Common myeloid progenitor, CD34-positive (primary cell): ENCODE measurements around the gene GM2A.

Experiments
- CTCF ChIA-PET: fragments of 350-600 bp; sonication (Branson Sonifier 250); formaldehyde crosslinking; loops from one replicate; lab custom pipeline; 2021; ENCODE audit warnings: antibody characterized with exemption; lab: Charles Lee
- POLR2A ChIA-PET: fragments of 350-600 bp; sonication (Branson Sonifier 250); formaldehyde crosslinking; loops from one replicate; lab custom pipeline; 2021; ENCODE audit warnings: antibody characterized with exemption; lab: Charles Lee
- DNase-seq, 3 donors: peaks; one replicate each; pipeline versions ENCODE4 v3.0.0 to v3.0.0-alpha.2; 2013
- H3K27ac ChIP-seq, 2 experiments: 1 replicate in 1 of 2; 2 replicates in 1 of 2; pipeline ENCODE4 v1.7.0; 2013; ENCODE audit warnings: inconsistent platforms in 2 of 2, low read length in 2 of 2, mild to moderate bottlenecking in 2 of 2, low read depth in 1 of 2, moderate library complexity in 1 of 2; ENCODE audit not compliant: severe bottlenecking in 2 of 2, insufficient read depth in 1 of 2, poor library complexity in 1 of 2
- H3K27me3 ChIP-seq, 5 experiments: replicated peaks in 2 of 5; 1 replicate in 3 of 5; 2 replicates in 2 of 5; pipeline versions ENCODE4 v1.6.1 to v1.7.0; 2013; ENCODE audit warnings: low read length in 4 of 5, mild to moderate bottlenecking in 2 of 5, moderate library complexity in 2 of 5, inconsistent platforms in 1 of 5; ENCODE audit not compliant: insufficient read depth in 5 of 5, control insufficient read depth in 4 of 5
- H3K36me3 ChIP-seq, 4 experiments: 1 replicate in 2 of 4; 2 replicates in 2 of 4; pipeline versions ENCODE4 v1.6.1 to v1.7.0; 2013; ENCODE audit warnings: low read length in 3 of 4, control low read depth in 1 of 4, mild to moderate bottlenecking in 1 of 4; ENCODE audit not compliant: control insufficient read depth in 4 of 4, insufficient read depth in 4 of 4
- H3K4me1 ChIP-seq, 4 experiments: 1 replicate in 3 of 4; 2 replicates in 1 of 4; pipeline versions ENCODE4 v1.6.1 to v1.7.1; 2013; ENCODE audit warnings: low read length in 3 of 4, mild to moderate bottlenecking in 3 of 4, control low read depth in 1 of 4, inconsistent platforms in 1 of 4, moderate library complexity in 1 of 4; ENCODE audit not compliant: control insufficient read depth in 4 of 4, insufficient read depth in 4 of 4; ENCODE audit errors: control extremely low read depth in 1 of 4
- H3K4me3 ChIP-seq, 7 experiments: 1 replicate in 4 of 7; 2 replicates in 3 of 7; pipeline versions ENCODE4 v1.5.1 to v1.7.0; 2013; ENCODE audit warnings: mild to moderate bottlenecking in 7 of 7, low read length in 6 of 7, moderate library complexity in 6 of 7, inconsistent platforms in 2 of 7, low read depth in 2 of 7, control low read depth in 1 of 7; ENCODE audit not compliant: insufficient read depth in 4 of 7, control insufficient read depth in 1 of 7; ENCODE audit errors: extremely low read depth in 1 of 7
- H3K9me3 ChIP-seq, 5 experiments: 1 replicate in 4 of 5; 2 replicates in 1 of 5; pipeline versions ENCODE4 v1.6.1 to v1.7.1; 2013; ENCODE audit warnings: low read length in 4 of 5, mild to moderate bottlenecking in 2 of 5, inconsistent platforms in 1 of 5, low read depth in 1 of 5, moderate library complexity in 1 of 5; ENCODE audit not compliant: control insufficient read depth in 4 of 5, insufficient read depth in 2 of 5; ENCODE audit errors: control extremely low read depth in 1 of 5
- WGBS: methylation state at CpG from one replicate; pipeline ENCODE4 v1.1.5; 2013; ENCODE audit not compliant: insufficient coverage; 5-methylcytosine and 5-hydroxymethylcytosine counted together

GM2A gene

DNA sequence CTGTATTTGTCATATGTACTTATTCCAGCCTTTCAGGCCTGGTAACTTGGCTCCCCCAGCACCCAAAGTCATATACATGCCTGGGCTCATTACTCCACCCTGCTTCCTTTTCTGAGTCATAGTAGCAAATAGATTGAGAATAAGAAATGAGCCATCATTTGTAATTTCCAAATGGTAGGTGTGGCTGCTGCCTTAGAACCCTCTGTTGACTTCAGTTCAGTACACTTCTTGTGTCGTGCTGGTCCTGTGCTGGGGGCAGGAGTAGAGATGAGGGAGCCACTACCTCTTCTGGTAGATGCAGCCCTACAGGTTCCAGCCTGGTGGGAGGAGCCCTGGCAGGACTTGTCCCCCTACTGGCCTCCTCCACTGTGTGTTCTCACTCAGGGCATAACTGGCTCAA, 11.1 kb downstream of the GM2A start:
- H3K9me3 ChIP-seq: no peaks in the 10 kb centered on the region
- ChIA-PET POLR2A (interaction anchor here (0.6 kb wide), 1 partner anchor 10 kb away, joined by 3 read pairs; no protein-coding TSS in a partner anchor), CTCF (no interaction called here)
- peaks cover 0 to under 1% (median 0%) of the 10 kb centered on the region in 4 experiments for H3K4me1 ChIP-seq
- peaks cover 9 to 53% (median 34%) of the 10 kb centered on the region in 4 experiments for H3K36me3 ChIP-seq
- no peak overlapping the region for H3K4me3 ChIP-seq
- no peaks in the 10 kb centered on the region for H3K27me3 ChIP-seq
- no peak for DNase-seq
- H3K27ac ChIP-seq: no peak overlapping the region
- 91% methylated on average over 1 of the region's 1 CpG for whole genome bisulfite sequencing

DNA sequence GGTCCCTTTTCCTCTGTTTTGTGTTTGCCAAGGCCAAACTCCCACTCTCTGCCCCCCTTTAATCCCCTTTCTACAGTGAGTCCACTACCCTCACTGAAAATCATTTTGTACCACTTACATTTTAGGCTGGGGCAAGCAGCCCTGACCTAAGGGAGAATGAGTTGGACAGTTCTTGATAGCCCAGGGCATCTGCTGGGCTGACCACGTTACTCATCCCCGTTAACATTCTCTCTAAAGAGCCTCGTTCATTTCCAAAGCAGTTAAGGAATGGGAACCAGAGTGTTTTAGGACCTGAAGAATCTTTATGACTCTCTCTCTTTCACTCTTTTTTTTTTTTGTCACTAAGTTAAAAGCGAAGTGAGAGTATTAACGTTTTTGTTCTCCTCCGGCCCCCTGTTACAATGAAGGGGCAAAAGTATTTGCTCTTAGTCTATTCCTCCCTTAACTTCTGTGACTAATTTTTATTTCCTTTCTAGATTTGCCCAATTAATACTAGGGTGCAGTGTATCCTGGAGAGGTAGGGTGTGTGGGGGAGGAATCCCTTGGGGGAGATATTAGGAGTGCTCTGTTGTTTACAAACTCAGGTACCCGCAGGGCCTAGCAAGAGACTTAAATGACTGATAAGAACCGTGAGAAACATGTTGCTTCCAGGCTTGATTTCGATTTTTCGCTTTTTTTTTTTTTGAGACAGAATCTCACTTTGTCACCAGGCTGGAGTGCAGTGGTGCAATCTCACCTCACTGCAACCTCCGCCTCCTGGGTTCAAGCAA, 14.7 kb downstream of the GM2A start:
- Histone ChIP-seq H3K27me3 (no peaks in the 10 kb centered on the region), H3K36me3 (peaks cover 2 to 48% (median 34%) of the 10 kb centered on the region in 4 experiments), H3K4me1 (peaks cover 0 to 4% (median 0%) of the 10 kb centered on the region in 4 experiments), H3K27ac (no peak overlapping the region), H3K4me3 (no peak overlapping the region), H3K9me3 (no peaks in the 10 kb centered on the region)
- WGBS: 95% methylated on average over 8 of the region's 11 CpGs
- no peak for DNase-seq
- ChIA-PET CTCF (no interaction called here), POLR2A (no interaction called here)

DNA sequence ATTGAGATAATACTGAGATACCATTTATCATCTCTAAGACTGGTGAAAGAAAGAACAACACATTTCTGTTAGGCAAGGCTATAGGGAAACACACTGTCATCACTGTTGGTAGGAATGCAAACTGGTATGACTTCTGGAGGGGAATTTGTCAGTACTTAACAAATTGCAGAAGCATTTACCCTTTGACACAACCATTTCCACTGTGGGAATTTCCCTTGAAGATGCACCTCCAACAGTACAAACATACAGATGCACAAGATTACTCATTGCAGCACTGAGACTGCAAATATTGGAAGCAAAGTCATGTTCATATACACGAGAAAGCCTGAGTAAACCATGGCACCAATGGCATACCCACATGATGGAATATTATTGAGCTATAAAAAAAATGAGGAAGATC, 17.6 kb downstream of the GM2A start:
- no peak overlapping the region for H3K27ac ChIP-seq
- H3K4me3 ChIP-seq: no peak overlapping the region
- peaks cover 0 to 4% (median 0%) of the 10 kb centered on the region in 4 experiments for H3K4me1 ChIP-seq
- no peaks in the 10 kb centered on the region for H3K9me3 ChIP-seq
- H3K27me3 ChIP-seq: peaks cover 0 to 2% (median 0%) of the 10 kb centered on the region in 5 experiments
- peak in 2 of 3 donors; percentile 11 to 29 for DNase-seq
- CTCF ChIA-PET: no interaction called here
- 100% methylated on average over 1 of the region's 1 CpG for WGBS
- H3K36me3 ChIP-seq: peaks cover 2 to 28% (median 26%) of the 10 kb centered on the region in 4 experiments
- POLR2A ChIA-PET: no interaction called here

DNA sequence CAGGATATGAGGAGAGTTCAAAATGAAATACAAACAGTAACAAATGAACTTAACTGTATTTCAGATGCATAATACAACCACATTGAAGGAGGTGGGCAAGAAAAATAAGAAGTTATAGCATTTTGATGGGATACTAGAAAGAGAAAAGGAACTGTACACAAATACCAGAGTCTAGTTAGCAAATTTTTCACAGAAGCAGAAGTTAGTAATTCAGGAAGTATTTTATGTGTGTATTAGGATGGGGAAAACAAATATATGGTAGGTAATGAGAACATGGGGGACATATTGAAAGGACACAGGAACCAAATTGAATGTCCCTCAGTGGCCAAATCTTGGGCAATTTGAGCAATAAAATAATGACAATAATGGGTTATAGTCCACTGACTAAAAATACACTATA, 18.4 kb downstream of the GM2A start:
- POLR2A ChIA-PET: no interaction called here
- Histone ChIP-seq H3K36me3 (peaks cover 2 to 27% (median 24%) of the 10 kb centered on the region in 4 experiments), H3K4me3 (no peak overlapping the region), H3K9me3 (no peaks in the 10 kb centered on the region), H3K27ac (no peak overlapping the region), H3K4me1 (peaks cover 0 to 4% (median 0%) of the 10 kb centered on the region in 4 experiments), H3K27me3 (peaks cover 0 to 2% (median 0%) of the 10 kb centered on the region in 5 experiments)
- DNase-seq: peak in 2 of 3 donors; percentile 15 to 16
- CTCF ChIA-PET: no interaction called here

DNA sequence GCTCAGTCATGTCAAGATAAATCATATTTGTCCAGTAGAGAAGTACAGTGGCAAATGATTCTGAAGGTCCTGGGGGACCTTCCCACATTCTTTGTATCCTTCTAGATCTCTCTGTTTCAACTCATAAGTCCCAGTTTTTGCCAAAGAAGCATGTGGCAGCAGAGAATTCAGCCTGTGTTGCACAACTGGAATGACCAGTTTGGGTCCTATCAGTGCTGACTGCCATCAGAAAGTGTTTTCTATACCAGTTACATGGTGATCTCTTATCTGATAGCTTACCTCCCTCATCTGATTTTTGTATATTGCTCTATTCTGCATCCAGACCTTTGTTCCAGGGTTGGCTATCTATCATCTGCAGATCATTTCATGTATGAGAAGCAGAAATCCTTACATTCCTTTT, 21.7 kb downstream of the GM2A start:
- Histone ChIP-seq H3K4me1 (peaks cover 0 to 4% (median 0%) of the 10 kb centered on the region in 4 experiments), H3K36me3 (peaks cover 0 to 4% (median 2%) of the 10 kb centered on the region in 4 experiments), H3K27me3 (peaks cover 0 to 8% (median 0%) of the 10 kb centered on the region in 5 experiments), H3K9me3 (no peaks in the 10 kb centered on the region), H3K4me3 (no peak overlapping the region), H3K27ac (no peak overlapping the region)
- ChIA-PET CTCF (interaction anchor here (1.2 to 1.3 kb wide), 2 partner anchors 22 to 47 kb away, joined by 3 to 4 read pairs; partner anchors contain the start of gene GM2A), POLR2A (interaction anchor here (0.9 kb wide), 1 partner anchor 17 kb away, joined by 4 read pairs; no protein-coding TSS in a partner anchor)
- no peak for DNase-seq

DNA sequence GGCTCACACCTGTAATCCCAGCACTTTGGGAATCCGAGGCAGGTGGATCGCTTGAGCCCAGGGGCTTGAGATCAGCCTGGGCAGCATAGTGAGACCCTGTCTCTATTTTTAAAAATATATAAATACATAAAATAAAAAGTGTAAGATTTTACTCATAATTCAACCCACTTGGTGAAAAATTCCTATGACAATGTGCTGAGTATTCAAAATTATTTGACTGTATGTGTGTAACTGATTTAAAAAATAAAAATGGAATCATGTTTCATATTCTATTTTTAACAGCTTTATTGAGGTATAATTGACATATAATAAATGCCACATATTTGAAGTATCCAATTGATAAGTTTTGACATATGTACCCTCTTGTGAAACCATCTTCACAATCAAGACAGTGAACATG, 22.8 kb downstream of the GM2A start:
- POLR2A ChIA-PET: no interaction called here
- H3K27ac ChIP-seq: no peak overlapping the region
- no peak for DNase-seq
- WGBS: no CpG with 5 or more reads among the region's 2 CpGs
- peaks cover 0 to 4% (median 0%) of the 10 kb centered on the region in 4 experiments for H3K4me1 ChIP-seq
- no peaks in the 10 kb centered on the region for H3K9me3 ChIP-seq
- CTCF ChIA-PET: no interaction called here
- peaks cover 0 to 8% (median 0%) of the 10 kb centered on the region in 5 experiments for H3K27me3 ChIP-seq
- H3K36me3 ChIP-seq: no peaks in the 10 kb centered on the region
- H3K4me3 ChIP-seq: no peak overlapping the region

DNA sequence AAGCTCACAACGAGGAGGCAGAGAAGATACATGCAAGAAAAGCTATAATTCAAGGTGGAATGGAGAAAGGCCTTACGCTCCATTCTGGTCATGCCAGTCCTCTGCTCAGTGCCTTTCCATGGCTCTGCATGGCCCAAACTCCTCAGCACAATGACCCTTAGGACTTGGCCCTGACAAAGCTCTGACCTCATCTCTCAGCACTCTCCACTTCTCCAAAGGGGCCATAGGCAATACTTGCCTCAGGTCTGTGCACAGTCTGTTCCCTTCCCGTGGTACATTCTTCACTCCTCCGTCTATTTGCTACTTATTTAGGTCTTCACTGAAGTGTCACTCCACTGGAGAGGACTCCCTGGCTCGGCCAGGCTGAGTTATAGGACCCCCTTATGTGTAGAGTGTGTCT, 25.9 kb downstream of the GM2A start:
- H3K9me3 ChIP-seq: no peaks in the 10 kb centered on the region
- H3K4me1 ChIP-seq: no peaks in the 10 kb centered on the region
- DNase-seq: no peak
- H3K27me3 ChIP-seq: peaks cover 0 to 11% (median 0%) of the 10 kb centered on the region in 5 experiments
- H3K4me3 ChIP-seq: no peak overlapping the region
- no peaks in the 10 kb centered on the region for H3K36me3 ChIP-seq
- POLR2A ChIA-PET: no interaction called here
- 88% methylated on average over 4 of the region's 5 CpGs for whole genome bisulfite sequencing
- H3K27ac ChIP-seq: no peak overlapping the region
- CTCF ChIA-PET: no interaction called here
